Measurements from ENCODE around the gene CD52. TPM values are rescaled to one million over a fixed set of nuclear protein-coding genes. Genes with fewer than 3 reads are reported as not detected.

The CD52 gene
- total and polyA plus RNA-seq, 2 experiments from 2014 or later, result 7.3 TPM; not detected in 1

- H3K27ac Mint-ChIP-seq, result no peak overlapping the region
Measured at GRCh38 chr1:26293911-26294463, 23.8 kb upstream of the CD52 start.

More at GRCh38 chr1:26293911-26294463, 23.8 kb upstream of the CD52 start:
- H3F3A ChIP-seq (replicated peaks; ENCODE audit: low read depth), result no peaks in the 10 kb centered on the region
- H3K9me3 Mint-ChIP-seq, result no peaks in the 10 kb centered on the region
- H3K4me3 ChIP-seq, result no peak overlapping the region
- H3K27me3 ChIP-seq (ENCODE audit: insufficient read depth), result no peaks in the 10 kb centered on the region
- H3K9me2 ChIP-seq (ENCODE audit: insufficient read depth), result no peaks in the 10 kb centered on the region
- H3K4me3 Mint-ChIP-seq, result no peak overlapping the region
- ATAC-seq (no peak), DNase-seq (ENCODE audit: low spot score) (no peak)
- no peak overlapping the region for H3K27ac ChIP-seq (ENCODE audit: low read depth)
- H2AFZ ChIP-seq, result no peak overlapping the region
- peaks cover 4% of the 10 kb centered on the region; the same call in 1 of the 2 replicates for H3K4me1 ChIP-seq (ENCODE audit: insufficient read depth)
- no peaks in the 10 kb centered on the region; the same call in 2 of the 3 replicates for H3K36me3 Mint-ChIP-seq (ENCODE audit: low read depth)
- peaks cover 26% of the 10 kb centered on the region for H3K4me1 Mint-ChIP-seq
- H3K27me3 Mint-ChIP-seq (ENCODE audit: insufficient read depth, low read depth, poor library complexity), result peaks cover 3% of the 10 kb centered on the region
- H3K4me2 ChIP-seq, result no peak overlapping the region
- no peak for TF ChIP-seq EZH2 (IDR thresholded peaks at IDR 0.05; ENCODE audit: low read depth, unreplicated experiment)
- TF ChIP-seq CTCF (conservative IDR thresholded peaks at IDR 0.05; ENCODE audit: low read depth in 2 of 2), result no peak
- TF ChIP-seq CREB1 (CRISPR knock-in tag; IDR thresholded peaks at IDR 0.05; ENCODE audit: low read depth), result no peak
- no peak for TF ChIP-seq ZNF114 (CRISPR knock-in tag; IDR thresholded peaks at IDR 0.05)
- TF ChIP-seq EZH2phosphoT487 (IDR thresholded peaks at IDR 0.05; ENCODE audit: unreplicated experiment), result no peak
- TF ChIP-seq ZNF331 (CRISPR knock-in tag; IDR thresholded peaks at IDR 0.05; ENCODE audit: low read depth), result no peak
- TF ChIP-seq ETS1 (IDR thresholded peaks at IDR 0.05), result no peak
- TF ChIP-seq ZNF462 (CRISPR knock-in tag; IDR thresholded peaks at IDR 0.05), result no peak
- no peaks in the 10 kb centered on the region for H3K79me2 ChIP-seq (replicated peaks; ENCODE audit: insufficient read depth)
- H4K20me1 ChIP-seq (replicated peaks; ENCODE audit: insufficient read depth), result no peaks in the 10 kb centered on the region
- H3K36me3 ChIP-seq (ENCODE audit: insufficient read depth), result no peaks in the 10 kb centered on the region
